Hematopoietic multipotent progenitor cell (in vitro differentiated cells): ENCODE measurements around the gene FLT4. TPM values are rescaled to one million over a fixed set of nuclear protein-coding genes. Genes with fewer than 3 reads are reported as not detected.

Experiments used
- DNase-seq, 3 donors: peaks; one replicate each; pipeline ENCODE4 v3.0.0-alpha.2; 2011 to 2015; ENCODE audit warnings: low read depth in 2 of 3, low spot score in 2 of 3
- total RNA-seq: library from RNA; depleted of rRNA; stranded (reverse); fragments of >200 nt; gene quantifications from one replicate; pipeline ENCODE4 v1.2.3, GENCODE V29; 2012

Gene FLT4
- total RNA-seq, 1 donor = 0.27 TPM

DNA sequence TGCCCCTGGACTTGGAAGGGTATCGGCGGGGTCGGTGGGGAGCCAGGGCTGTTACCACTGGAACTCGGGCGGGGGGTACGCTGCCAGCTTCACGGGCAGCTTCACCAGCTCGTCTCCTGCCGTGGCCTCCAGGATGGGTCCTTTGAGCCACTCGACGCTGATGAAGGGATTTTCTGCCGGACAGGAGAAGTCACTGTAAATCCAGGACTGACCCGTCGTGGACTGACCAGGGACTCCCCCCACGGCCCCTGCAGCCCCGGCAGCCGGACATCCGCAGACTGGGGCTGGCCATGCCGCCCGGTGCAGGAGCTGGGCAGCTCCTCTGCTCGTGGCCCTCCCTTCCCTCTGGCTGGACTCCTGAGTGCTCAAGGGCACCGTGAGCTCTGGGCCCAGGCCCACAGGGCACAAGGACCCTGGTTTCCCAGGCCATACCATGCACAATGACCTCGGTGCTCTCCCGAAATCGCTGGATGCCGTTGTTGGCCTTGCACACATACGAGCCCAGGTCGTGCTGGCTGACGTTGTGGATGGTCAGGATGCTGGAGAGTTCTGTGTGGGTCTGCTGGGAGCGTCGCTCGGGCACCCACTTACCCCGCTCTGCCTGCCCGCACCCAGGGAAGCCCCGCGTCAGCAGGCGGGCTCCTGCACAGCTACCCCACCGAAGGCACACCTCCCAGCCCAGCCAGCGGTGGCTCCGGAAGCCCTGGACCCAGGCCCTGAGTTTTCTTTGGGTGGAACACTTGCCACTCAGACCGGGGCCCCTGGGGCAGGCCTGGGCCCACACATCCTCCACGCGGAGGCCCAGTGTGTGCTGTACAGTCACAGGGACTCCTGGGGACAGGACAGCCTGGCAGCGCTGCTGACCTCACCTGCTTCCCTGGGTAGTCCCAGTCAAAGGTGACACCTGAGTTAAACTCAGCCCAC is 20.3 kb downstream of the FLT4 start:
- DNase-seq = no peak

- DNase-seq = no peak
Observed at GRCh38 chr5:180628211-180628610, 21.2 kb downstream of the FLT4 start.

GRCh38 chr5:180627386-180628120 is 21.8 kb downstream of the FLT4 start:
- no peak for DNase-seq

GRCh38 chr5:180626661-180627385 is 22.6 kb downstream of the FLT4 start:
- no peak for DNase-seq

DNA sequence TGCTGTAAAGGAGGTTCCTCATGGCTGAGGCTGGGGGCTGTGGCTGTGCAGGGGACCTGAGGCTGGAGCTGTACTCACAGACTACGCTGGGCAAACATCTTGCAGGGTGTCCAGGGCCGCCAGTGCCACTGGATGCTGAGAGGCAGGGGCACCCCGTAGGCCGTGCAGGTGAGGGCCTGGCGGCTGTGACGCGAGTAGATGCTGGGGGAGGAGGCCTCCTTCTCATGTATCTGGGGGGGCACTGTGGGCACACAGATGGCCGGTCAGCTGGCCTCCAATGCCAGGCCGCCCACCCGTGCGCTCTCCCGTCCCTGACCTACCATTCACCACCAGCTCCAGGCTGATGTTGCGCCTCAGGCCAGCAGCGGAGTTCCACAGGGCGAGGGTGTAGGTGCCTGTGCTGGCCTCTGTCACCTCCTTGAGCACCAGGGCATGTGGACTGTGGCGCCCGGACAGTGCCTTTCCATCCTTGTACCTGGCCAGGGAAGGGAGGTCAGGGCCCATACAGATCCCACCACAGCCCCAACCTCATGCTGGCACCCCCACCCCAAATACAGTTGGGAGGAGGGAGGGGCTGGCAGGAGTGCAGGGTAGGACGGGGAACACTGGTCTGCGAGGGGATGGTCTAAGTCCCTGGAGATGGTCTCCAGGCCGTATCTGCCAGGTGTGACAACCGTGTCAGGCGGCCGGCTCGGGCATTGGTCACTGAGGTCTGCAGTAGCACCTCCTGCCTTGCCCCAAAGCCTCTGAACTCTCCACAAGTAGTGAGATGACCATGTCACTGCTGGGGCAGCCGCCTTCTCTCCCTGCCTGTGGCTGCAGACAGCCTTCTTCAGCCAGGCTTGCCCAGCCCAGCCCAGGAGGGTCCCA is 23.4 kb downstream of the FLT4 start:
- DNase-seq = no peak

DNA sequence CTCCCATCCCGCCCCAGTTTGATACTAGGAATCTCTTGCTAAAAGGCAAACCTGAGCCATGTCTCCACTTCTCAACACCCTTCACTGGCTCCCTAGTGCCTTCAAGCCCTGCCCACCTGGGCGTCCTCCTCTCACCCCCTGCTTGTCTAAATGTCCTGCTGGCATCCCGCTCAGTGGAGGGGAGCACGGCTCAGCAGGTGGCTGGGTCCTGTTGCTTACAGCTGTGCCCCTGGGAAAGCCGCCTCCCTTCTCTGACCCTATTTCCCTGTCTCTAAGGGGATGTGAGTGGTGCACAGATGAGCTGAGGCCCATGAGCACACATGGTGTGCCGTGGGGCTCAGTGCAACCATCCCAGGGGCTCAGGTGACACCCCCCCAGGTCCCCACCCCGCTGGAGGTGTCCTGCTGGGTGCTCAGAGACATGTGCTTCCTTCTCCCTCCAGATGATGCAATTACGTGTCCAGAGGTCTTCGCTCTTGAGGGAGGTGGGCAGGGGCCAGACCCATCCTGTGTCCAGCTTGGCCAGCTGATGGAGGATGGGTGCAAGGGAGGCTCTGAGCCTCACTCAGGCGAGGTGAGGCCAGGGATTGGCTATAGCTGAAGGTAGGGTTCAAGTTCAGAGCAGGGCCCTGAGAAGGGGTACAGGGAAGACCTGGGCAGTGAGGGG is 24.1 kb downstream of the FLT4 start:
- no peak for DNase-seq

DNA sequence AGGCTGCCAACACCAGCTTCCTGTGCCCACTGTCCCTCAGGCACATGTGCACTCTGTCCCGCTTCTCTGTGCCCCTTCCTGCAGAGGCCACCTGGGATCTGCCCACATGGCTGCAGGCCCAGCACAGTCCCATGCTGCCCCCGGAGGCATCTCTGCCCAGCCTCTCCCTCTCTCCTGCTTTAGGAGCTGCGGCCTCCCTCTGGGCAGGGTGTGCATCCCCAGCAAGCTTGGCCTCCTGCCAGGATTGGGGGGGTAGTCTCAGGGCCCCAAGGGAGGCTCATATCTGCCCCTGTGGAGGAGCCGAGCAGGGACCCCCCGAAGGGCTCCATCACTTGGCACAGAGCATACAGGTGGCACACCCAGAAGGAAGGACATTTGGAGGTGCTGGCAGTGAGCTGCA is 24.8 kb downstream of the FLT4 start:
- no peak for DNase-seq

GRCh38 chr5:180623844-180624243 is 25.6 kb downstream of the FLT4 start:
- no peak for DNase-seq

DNA sequence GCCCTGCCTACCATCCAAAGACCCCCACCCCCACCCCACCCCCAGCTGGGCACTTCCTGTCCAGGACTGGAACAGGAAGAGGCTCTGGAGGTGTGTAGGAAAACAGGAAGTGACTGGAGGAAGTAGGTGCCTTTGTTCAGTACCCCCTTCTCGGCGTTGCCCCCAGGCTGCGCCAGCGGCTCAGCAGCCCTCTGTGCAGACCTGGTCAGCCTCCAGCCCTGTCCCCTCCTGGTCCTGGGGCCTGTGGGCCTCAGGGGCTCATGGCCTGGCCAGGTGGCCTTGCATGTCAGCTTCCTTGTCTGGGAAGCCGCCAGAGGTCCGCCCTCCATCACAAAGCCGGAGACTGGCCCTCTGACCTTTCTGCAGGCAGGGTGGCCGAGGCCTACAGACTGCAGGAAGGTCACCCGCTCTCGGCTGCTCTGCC is 26.0 kb downstream of the FLT4 start:
- DNase-seq = no peak

GRCh38 chr5:180622910-180623309 is 26.5 kb downstream of the FLT4 start:
- DNase-seq = no peak

DNA sequence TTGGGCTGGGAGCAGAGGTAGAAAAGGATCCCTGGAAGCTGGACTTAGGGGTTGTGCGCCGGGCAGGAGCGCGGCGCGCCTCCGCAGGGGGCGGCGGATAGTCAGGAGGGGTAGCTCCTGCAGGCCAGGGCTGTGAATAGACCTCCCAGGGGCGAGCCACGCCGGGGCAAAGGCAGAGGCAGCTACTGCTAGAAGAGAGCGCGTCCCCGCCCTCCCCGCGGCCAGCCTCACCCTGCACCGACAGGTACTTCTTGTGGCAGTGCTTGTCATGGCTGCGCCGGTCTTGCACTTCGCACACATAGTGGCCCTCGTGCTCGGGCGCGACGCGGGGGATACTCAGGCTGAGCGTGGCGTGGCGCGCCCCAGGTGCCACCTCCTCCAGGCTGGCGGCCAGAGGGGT is 28.1 kb downstream of the FLT4 start:
- DNase-seq = no peak

- no peak for DNase-seq
Observed at GRCh38 chr5:180620014-180620413, 29.4 kb downstream of the FLT4 start.

- DNase-seq = no peak
Observed at GRCh38 chr5:180619563-180619915, 29.9 kb downstream of the FLT4 start.

GRCh38 chr5:180618829-180619562 is 30.4 kb downstream of the FLT4 start:
- DNase-seq = peak in 2 of 3 donors; percentile 19 to 54

DNA sequence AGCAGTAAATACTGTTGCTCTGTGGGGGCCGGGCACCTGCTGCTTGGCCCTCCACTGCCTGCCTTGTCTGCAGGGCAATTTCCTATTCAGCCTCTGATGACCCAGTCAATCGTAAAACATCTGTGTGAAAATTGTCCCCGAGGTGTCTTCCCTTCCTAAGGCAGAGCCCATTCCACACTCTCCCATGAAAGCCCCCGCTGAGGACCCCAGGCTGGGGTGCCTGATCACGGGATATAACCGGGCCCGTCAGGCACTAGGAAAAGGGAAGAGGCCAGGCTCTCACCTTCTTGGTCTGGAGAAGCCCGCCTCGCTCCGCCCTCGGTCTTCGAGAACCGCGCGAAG is 30.9 kb downstream of the FLT4 start:
- DNase-seq = no peak

- no peak for DNase-seq
Observed at GRCh38 chr5:180613814-180614188, 35.6 kb downstream of the FLT4 start.

DNA sequence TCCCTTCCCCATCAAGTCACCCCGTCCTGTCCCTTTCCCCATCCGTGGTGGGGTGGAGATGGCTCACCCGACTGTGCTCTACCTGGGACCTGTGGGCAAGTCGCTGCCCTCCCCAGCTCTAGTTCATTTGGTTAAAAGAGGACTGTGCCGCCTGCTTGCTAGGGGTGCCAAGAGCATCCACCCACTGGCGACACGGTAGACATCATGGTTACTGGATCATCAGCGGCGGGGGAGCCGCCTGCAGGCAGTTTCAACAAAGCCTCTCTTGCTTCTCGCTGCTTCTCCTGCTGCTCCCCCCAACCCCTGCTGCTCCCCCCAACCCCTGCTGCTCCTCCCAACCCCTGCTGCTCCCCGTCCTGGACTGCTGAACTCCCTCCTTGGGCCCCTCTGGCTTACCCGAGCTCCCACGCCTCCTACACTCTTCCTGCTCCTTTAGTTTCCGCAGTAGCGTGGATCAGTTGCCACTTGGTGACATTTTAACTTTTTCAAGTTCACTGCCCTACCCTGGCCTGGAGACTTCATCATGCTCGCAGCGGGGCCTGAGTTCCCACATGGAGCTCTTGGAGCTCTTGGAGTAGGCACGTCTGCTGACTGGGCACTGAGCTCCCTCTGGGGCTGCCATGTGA is 36.1 kb downstream of the FLT4 start:
- DNase-seq = no peak

GRCh38 chr5:180612683-180613082 is 36.7 kb downstream of the FLT4 start:
- DNase-seq = no peak
